DLD1 (cell line): Measurements from ENCODE around the gene SYCP2L.
"Not testable (repeated sequence)": the region's sequence is repeated elsewhere in the genome, so short reads cannot be mapped to it uniquely, and the experiment has no call there.

ENCODE experiments used
- in situ Hi-C: cut with HindIII; loops from 2 replicates; pipeline ENCODE4 v1.10.0; 2017; ENCODE audit warnings: low sequenced_read_pairs

The SYCP2L gene

GRCh38 chr6:10877871-10878270 lies 9.0 kb upstream of the SYCP2L start:
- in situ Hi-C loops: no loop called here

GRCh38 chr6:10880366-10880765 lies 6.5 kb upstream of the SYCP2L start:
- in situ Hi-C loops: no loop called here

DNA sequence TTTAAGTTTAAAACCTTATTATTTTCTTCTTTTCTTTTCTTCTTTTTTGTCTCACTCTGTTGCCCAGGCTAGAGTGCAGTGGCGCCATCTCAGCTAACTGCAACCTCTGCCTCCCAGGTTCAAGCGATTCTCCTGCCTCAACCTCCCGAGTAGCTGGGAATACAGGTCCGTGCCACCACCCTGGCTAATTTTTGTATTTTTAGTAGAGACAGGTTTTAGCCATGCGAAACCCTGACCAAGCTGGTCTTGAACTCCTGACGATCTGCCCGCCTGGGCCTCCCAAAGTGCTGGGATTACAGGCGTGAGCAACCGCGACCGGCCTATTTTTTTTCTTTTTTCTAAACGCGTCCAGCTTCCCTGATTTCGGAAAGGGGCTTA lies 4.6 kb upstream of the SYCP2L start:
- in situ Hi-C loops: not testable (repeated sequence)

GRCh38 chr6:10882657-10883171 lies 4.1 kb upstream of the SYCP2L start:
- in situ Hi-C loops: no loop called here

DNA sequence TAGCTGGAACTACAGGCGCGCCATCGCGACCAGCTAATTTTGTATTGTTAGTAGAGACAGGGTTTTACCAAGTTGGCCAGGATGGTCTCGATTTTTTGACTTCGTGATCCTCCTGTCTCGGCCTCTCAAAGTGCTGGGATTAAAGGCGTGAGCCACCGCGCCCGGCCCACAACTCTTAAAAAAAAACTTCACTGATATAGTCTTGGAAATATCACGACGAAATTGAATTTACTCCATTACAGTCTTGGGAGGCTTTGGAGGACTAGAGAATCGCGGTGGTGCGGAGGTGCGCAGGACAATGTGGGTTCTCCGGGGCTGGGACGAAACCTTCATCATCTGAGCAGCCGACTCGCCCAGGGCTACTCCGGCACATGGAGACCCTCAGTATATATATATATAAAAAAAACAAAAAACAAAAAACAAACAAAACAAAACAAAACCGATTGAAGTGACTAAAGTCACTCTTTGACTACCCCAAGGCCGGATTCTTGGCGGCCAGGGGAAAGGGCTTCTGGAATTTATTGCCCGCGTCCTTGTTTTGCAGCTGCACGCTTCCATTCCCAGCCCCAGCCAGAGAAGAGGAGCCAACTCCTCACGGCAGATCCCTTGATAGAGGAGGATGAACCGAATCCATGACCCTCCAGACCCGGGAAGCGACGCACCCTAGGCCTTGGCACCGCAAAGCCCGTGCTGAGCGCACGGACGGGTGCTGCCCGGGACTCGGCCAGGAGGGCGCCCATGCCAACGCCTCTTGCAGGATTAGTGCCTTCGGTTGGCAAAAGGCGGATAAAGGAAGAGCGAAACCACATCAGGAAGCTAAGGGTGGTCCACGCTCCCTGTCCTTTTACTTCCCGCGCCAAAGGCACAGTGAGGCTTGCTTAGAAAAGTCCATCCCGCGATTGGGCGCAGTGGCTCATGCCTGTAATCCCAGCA lies 3.3 kb upstream of the SYCP2L start:
- in situ Hi-C loops: no loop called here

- in situ Hi-C loops: no loop called here
Measured at GRCh38 chr6:10884245-10884972, 2.4 kb upstream of the SYCP2L start.

GRCh38 chr6:10886365-10886690 lies 524 bp upstream of the SYCP2L start:
- in situ Hi-C loops: not testable (repeated sequence)

DNA sequence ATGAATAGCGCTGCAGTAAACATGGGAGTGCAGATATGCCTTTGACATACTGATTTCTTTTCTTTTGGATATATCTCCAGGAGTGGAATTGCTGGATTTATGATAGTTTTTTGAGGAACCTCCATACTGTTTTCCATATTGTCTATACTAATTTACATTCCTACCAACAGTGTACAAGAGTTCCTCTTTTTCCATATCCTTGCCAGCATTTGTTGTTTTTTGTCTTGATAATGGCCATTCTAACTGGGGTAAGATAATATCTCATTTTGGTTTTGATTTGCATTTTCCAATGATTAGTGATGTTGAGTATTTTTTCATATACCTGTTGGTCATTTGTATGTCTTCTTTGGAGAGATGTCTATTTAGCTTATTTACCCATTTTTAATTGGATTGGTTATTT lies 3.3 kb downstream of the SYCP2L start:
- in situ Hi-C loops: no loop called here

GRCh38 chr6:10891960-10892359 lies 5.1 kb downstream of the SYCP2L start:
- in situ Hi-C loops: no loop called here

GRCh38 chr6:10894958-10895357 lies 8.1 kb downstream of the SYCP2L start:
- in situ Hi-C loops: no loop called here

- in situ Hi-C loops: no loop called here
Measured at GRCh38 chr6:10896691-10897090, 9.8 kb downstream of the SYCP2L start.

DNA sequence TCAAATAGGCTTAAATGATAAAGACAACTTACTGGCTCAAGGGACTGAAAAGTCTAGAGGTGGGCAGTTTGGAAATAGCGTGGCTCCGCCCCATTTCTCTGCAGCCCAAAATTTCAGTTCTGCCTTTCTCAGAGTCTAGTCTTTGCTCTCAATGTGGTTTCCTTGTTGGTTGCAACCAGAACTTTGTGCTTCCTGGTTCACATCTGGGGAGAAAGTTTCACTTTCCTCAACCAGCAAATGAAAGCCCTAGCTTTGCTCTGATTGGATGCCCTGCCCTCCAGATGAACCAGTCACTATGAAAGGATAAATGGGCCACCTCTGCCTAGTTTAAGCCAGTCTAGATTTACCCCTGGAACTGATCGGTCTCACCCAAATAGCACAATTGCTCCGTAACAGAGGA lies 14.9 kb downstream of the SYCP2L start:
- in situ Hi-C loops: no loop called here

GRCh38 chr6:10904015-10904414 lies 17.2 kb downstream of the SYCP2L start:
- in situ Hi-C loops: no loop called here

DNA sequence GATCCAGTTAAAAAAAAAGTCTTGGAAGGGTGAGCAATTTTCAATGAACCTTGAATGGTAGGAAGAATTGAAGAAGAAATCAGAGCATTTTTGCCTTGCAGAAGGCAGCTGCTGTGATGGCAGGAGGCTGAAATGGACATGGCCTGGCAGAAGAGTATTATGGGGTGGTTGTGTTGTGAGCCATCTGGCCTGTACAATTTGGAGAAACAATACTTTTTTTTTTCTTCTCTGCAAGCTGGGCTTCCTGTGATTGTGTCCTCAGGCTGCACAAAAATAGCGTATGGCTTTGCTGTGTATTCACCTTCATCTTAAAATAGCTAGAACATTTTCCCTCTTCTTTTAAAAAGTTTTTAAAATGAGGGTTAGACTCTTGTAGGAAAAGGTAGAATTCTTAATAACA lies 21.4 kb downstream of the SYCP2L start:
- in situ Hi-C loops: no loop called here

- in situ Hi-C loops: not testable (repeated sequence)
Measured at GRCh38 chr6:10919520-10919919, 32.7 kb downstream of the SYCP2L start.

DNA sequence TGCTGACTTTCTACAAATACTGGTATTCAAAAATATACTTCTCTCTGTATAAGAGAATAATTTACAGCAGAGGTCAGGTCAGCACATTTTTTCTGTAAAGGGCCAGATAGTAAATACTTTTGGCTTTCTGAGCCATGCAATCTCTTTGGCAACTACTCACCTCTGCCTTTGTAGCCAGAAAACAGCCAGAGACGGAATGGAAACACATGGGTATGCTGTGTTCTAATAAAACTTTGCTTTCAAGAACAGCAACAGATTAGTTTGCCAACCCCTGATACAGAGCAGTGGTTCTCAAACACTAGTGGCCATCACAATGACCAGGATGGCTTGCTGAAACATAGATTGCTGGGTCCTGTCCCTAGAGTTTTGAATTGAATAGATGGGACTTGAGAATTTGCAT lies 46.3 kb downstream of the SYCP2L start:
- in situ Hi-C loops: no loop called here

DNA sequence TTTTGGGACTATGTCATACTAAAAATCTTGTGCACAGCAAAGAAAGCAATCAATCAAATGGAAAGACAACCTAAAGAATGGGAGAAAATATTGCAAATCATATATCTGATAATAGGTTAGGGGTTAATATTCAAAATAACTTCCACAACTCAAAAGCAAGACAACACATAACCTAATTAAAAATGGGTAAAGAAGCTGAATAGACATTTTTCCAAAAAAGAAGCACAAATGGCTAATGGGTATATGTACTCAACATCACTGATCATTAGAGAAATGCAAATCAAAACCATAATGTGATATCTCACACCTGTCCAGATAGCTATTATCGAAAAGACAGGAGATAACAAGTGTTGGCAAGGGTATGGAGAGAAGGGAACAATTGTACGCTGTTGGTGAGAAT lies 53.0 kb downstream of the SYCP2L start:
- in situ Hi-C loops: no loop called here

GRCh38 chr6:10945845-10946244 lies 59.0 kb downstream of the SYCP2L start:
- in situ Hi-C loops: no loop called here

DNA sequence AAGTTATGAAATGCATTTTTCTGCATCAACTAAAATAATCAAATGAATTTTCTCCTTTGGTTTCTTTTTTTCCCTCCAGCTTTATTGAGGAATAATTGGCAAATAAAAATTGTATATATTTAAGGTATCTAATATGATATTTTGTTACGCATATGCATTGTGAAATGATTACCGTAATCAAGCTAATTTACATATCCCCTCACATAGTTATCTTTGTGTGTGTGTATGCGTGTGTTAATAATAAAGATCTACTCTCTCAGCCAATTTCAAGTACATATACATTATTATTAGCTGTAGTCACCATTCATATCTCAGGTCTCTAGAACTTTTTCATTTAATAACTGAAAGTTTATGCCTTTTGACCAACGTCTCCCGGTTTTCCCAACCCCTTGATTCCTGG lies 61.1 kb downstream of the SYCP2L start:
- in situ Hi-C loops: no loop called here

DNA sequence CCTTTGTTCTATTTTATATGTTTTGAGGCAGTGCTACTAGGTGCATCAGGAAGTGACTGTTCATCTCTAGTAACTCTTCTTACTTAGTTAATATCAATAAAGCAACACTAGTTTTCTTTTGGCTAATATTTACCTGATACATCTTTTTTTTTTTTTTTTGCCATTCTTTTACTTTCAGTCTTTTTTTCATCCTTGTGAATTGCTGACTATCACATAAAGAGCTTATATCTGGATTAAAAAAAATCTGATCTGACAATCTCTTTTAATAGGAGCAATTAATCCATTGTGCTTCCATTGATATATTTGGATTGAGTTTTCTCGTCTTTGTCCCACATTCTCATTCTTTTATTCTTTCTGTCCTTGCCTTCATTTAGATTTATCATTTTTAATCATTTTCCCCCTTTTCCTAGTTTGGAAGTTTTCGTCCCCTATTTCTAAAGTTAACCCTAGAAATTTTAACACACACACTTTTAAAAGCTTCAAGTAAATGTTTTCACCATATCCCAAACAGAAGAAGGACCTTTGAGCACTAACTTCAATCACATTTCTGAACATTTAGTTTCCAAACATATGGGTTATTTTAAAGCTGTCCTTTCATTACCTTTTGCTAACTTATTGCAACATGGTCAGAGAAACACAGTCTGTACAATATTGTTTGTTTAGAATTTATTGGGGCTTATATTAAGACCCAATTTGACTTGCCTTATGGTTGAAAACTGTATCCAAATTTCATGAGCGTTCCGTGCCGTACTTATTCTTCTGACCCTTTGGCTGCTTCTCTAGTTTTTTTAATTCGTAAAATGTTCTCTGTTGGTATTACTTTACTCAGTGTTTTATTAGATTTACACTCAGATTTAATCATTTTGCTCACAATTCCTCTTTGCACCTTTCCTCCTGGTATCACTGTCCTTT lies 63.0 kb downstream of the SYCP2L start:
- in situ Hi-C loops: no loop called here

GRCh38 chr6:10951675-10952282 lies 64.9 kb downstream of the SYCP2L start:
- in situ Hi-C loops: no loop called here
